Activated naive CD4-positive, alpha-beta T cell treated with Interleukin-2 at 50 U/mL for 16 hours (primary cell): ENCODE data around the gene PDXP.

Experiments
- DNase-seq: peaks from one replicate; pipeline ENCODE4 v3.0.0-alpha.2; 2020

The PDXP gene

DNA sequence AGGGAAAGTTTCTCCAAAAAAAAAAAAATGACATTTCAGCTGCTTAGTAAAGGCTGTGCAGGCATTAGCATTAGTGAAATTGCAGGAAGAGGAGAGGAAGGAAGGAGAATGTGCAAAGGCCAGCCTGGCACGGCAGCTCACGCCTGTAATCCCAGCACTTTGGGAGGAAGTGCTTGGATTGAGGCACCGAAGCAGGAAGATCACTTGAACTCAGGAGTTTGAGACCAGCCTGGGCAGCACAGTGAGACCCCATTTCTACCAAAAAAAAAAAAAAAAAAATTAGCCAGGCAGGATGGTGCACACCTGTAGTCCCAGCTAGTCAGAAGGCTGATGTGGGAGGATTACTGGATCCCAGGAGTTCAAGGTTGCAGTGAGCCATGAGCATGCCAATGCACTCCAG lies 46.1 kb downstream of the PDXP start:
- DNase-seq: no peak

DNA sequence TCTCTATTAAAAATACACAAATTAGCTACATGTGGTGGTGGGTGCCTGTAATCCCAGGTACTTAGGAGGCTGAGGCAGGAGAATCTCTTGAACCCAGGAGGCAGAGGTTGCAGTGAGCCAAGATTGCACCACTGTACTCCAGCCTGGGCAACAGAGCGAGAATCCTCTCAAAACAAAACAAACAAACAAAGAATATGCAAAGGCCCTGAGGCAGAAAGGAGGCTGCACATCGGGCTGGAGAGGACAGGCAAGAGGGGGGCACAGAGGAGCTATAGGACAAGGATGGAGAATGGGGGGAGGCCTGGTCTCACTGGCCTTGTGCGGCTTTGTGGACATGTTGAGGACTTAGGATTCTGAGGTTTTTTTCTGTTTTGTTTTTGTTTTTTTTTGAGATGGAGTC lies 46.7 kb downstream of the PDXP start:
- DNase-seq: no peak

DNA sequence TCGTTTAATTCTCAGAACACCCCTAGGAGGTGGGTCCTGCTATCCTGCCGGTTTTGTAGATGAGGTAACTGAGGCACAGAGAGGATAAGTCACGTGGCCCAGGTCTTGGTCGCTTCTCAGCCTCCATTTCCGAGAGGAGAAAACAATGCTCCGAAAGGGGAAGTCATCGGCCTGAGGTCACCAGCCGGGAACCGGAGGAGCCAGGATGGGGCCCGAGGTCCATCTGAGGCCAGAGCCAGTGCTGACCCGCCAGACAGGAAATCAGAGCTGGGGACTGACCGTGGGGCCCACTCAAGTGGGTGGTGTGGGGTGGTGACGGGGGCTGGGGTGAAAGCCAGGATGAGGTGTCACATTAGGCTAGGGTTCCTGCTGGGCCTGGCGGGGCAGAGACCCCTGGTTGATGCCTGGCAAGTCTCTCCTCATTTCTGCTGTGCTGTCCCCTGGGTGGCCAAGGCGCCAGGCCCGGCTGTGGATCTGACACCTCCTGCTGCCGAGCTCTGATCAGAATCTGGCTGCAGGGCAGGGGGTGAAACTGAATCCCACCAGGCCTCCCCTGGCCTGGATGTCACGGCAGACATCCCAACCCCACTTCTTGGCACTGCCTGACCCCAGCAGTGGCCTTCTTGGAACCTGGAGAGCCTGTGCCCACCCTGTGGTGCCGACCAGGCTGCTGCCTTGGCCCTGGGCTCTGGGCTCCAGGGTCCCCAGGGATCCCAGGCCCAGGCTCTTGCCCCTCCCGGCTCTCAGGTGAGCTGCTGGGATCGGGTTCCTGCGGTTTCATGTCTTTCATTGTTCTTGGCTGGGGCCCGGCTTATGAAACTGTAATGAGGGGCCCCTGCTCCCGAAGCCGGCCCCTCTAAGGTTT lies 50.3 kb downstream of the PDXP start:
- no peak for DNase-seq

DNA sequence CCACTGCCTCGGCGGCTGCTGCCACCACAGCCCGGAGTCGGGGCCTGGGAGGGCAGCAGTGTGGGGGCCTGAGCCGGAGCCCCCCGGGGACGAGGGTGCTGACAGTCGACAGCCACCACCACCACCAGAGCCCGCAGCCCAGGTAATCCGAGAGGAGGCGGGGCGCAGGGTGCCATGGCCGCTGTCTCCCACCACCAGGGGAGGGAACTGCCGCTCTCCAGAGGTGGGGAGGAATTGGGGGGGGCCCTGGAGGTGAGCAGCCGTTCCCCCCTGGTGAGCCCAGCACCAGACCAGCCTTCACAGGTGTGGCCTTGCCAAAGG lies 50.9 kb downstream of the PDXP start:
- DNase-seq: no peak

DNA sequence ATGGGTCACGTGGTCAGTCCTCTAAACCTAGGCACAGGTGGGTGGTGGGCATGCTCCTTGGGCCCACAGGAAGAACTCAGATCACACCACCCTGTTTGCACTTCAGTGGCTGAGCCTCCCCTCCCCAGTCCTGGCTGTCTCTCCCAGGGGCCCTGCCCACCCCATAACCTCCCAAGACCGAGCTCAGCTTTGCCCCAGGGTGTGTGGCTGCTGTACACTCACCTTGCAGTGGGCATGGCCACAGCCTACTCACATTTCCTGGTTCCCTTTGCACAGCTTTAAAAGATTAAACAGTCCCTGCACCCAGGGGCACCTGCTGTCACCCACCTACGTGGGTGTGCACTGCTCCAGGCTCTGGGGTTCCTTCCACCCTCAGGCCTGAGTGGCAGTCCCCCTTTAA lies 52.2 kb downstream of the PDXP start:
- DNase-seq: no peak

DNA sequence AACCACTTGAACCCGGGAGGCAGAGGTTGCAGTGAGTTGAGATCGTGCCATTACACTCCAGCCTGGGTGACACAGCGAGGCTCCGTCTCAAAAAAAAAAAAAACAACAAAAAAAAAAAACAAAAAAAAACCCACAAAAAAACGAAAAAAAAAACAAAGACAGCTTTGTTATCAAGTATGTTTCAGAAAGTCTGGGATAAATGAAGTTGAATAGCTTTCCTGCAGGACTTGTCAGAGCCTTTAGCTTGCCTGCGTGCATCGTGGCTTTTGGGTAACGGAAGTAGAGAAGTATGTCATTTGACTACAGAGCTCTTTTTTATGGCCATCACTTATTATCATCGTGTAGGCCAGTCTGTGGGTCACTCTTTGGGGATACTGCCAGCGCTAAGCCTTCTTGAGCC lies 53.0 kb downstream of the PDXP start:
- DNase-seq: no peak

DNA sequence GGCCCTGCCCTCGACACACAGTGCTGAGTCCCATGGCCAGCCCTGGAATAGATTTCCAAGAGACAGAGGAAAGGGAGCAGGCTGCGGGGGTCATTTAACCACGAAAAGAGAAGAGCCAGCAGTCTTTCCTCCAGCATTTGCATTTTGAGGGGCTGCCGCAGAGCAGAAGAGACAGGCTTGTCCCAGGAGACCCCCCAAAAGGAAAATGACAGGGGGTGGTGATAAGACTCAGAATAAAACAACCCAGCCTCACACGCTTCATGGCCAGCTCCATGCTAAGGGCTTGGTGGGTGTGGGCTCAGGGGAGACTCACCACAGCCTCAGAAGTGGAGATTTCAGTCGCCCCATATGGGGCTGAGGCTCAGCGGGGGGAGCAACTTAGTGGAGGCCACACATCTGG lies 55.2 kb downstream of the PDXP start:
- DNase-seq: no peak

DNA sequence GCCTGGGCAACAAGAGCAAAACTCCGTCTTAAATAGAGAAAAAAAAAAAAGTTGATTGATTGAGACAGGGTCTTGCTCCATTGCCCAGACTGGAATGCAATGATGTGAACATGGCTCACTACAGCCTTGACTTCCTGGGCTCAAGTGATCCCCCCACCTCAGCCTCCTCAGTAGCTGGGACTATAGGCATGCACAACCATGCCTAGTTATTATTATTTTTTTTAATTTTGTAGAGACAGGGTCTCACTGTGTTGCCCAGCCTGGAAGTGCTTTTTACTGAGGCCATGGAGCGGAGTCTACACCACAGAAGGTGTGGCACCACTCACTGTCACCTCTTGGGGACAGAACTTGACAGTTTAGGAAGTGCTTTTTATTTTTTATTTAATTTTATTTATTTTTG lies 56.1 kb downstream of the PDXP start:
- DNase-seq: no peak

DNA sequence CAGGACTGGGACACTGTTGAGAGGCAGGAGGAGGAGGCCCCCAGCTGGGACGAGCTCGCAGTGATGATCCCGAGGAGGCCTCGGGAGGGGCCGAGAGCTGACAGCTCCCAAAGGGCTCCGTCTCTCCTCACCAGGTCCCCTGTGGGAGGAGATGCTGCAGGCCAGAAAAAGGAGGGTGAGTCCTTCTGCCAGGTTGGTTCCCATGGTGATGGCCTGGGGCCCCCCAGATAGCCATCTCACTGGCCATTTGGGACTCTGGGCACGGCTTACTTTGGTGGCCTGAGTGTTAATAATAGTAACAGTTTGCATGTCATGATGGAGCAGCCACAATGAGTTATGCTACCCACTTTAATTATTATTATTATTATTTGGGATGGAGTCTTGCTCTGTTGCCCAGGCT lies 57.2 kb downstream of the PDXP start:
- DNase-seq: no peak
